Liver (tissue), 3 donors: ENCODE data around the gene SGCD.

Source experiments
- CTCF ChIP-seq: fragments of 150-350 bp; IDR thresholded peaks from 2 replicates; pipeline ENCODE4 v1.5.1; 2017; ENCODE audit warnings: improper control_type of control experiment, low read depth, low read length; ENCODE audit not compliant: missing input control
- HNF4A ChIP-seq, 2 donors: conservative IDR thresholded peaks; 2 replicates each; pipeline ENCODE4 v1.6.1; 2016; ENCODE audit warnings: antibody characterized with exemption in 2 of 2, mild to moderate bottlenecking in 2 of 2
- MAX ChIP-seq: IDR thresholded peaks from 2 replicates; pipeline ENCODE4 v1.6.1; 2016; ENCODE audit warnings: antibody characterized with exemption
- REST ChIP-seq: IDR thresholded peaks from 2 replicates; pipeline ENCODE4 v1.6.1; 2016; ENCODE audit warnings: antibody characterized with exemption, mild to moderate bottlenecking
- SP1 ChIP-seq: IDR thresholded peaks from 2 replicates; pipeline ENCODE4 v1.6.1; 2018; ENCODE audit warnings: antibody characterized with exemption, mild to moderate bottlenecking
- donor health status: healthy.
- donor health status: healthy.

GRCh38 chr5:156593546-156593945, 266.6 kb downstream of the SGCD start:
- no peak for TF ChIP-seq CTCF
- TF ChIP-seq REST, result no peak
- TF ChIP-seq MAX, result no peak
- TF ChIP-seq HNF4A (conservative IDR thresholded peaks at IDR 0.05), result no peak
- TF ChIP-seq SP1, result no peak
